Esophagus squamous epithelium (tissue), 4 donors: ENCODE data around the gene METTL9.

Experiments used
- POLR2A ChIP-seq, 4 donors: fragments of 450-650 bp; IDR thresholded peaks; one replicate each; pipeline ENCODE4 v1.6.1; 2017; ENCODE audit warnings: antibody characterized with exemption in 4 of 4, mild to moderate bottlenecking in 4 of 4, moderate library complexity in 3 of 4
- TF ChIP-seq, protein P1 (sequence below), 6 experiments: fragments of 450-650 bp in 4 of 6; fragments of 200-600 bp in 2 of 6; sonication (generic) in 2 of 6; IDR thresholded peaks; one replicate each; pipeline ENCODE4 v1.5.1; 2016 to 2019; ENCODE audit warnings: antibody characterized with exemption in 6 of 6, mild to moderate bottlenecking in 4 of 6, moderate library complexity in 4 of 6

GRCh38 chr16:21642861-21643260 is 43.5 kb downstream of the METTL9 start:
- TF ChIP-seq, protein P1, sequence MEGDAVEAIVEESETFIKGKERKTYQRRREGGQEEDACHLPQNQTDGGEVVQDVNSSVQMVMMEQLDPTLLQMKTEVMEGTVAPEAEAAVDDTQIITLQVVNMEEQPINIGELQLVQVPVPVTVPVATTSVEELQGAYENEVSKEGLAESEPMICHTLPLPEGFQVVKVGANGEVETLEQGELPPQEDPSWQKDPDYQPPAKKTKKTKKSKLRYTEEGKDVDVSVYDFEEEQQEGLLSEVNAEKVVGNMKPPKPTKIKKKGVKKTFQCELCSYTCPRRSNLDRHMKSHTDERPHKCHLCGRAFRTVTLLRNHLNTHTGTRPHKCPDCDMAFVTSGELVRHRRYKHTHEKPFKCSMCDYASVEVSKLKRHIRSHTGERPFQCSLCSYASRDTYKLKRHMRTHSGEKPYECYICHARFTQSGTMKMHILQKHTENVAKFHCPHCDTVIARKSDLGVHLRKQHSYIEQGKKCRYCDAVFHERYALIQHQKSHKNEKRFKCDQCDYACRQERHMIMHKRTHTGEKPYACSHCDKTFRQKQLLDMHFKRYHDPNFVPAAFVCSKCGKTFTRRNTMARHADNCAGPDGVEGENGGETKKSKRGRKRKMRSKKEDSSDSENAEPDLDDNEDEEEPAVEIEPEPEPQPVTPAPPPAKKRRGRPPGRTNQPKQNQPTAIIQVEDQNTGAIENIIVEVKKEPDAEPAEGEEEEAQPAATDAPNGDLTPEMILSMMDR (IDR thresholded peaks at IDR 0.05): no peak
- TF ChIP-seq POLR2A (IDR thresholded peaks at IDR 0.05): no peak
